Ascending aorta (tissue), 2 donors: ENCODE results near the gene SLC30A3. TPM values are rescaled to one million over a fixed set of nuclear protein-coding genes. Genes with fewer than 3 reads are reported as not detected.
A peak's percentile ranks its signal among the peaks of the same experiment; 100 is the strongest.

Experiments used
- DNase-seq, 2 donors: peaks; one replicate each; pipeline ENCODE4 v3.0.0-alpha.2; 2019; ENCODE audit warnings: low spot score in 2 of 2
- H3K27ac ChIP-seq, 2 donors: fragments of 200-600 bp; sonication (generic); one replicate each; pipeline ENCODE4 v1.5.1; 2016 to 2017; ENCODE audit warnings: mild to moderate bottlenecking in 1 of 2
- H3K27me3 ChIP-seq: fragments of 200-600 bp; sonication (generic); one replicate; pipeline ENCODE4 v1.5.1; 2017
- H3K36me3 ChIP-seq, 2 donors: fragments of 200-600 bp; sonication (generic); one replicate each; pipeline ENCODE4 v1.5.1; 2016
- H3K4me1 ChIP-seq, 2 donors: fragments of 200-600 bp; sonication (generic); one replicate each; pipeline ENCODE4 v1.5.1; 2016 to 2017; ENCODE audit warnings: mild to moderate bottlenecking in 1 of 2
- H3K4me3 ChIP-seq, 2 donors: fragments of 200-600 bp; sonication (generic); one replicate each; pipeline ENCODE4 v1.5.1; 2016 to 2017; ENCODE audit warnings: mild to moderate bottlenecking in 1 of 2
- H3K9me3 ChIP-seq, 2 donors: fragments of 200-600 bp; sonication (generic); one replicate each; pipeline ENCODE4 v1.5.1; 2016
- intact Hi-C: fragments of 100-400 bp; cut with DNase I; formaldehyde crosslinking; loops from one replicate; pipeline ENCODE4 v1.15.1; 2023
- total RNA-seq: library from RNA; depleted of rRNA; stranded (reverse); fragments of >200 nt; gene quantifications from one replicate; pipeline ENCODE4 v1.1.0, GENCODE V29; 2016
- TF ChIP-seq, protein P1 (sequence below), 3 experiments: fragments of 200-600 bp in 2 of 3; fragments of 450-650 bp in 1 of 3; sonication (generic) in 2 of 3; IDR thresholded peaks; one replicate each; pipeline ENCODE4 v1.5.1; 2016 to 2019; ENCODE audit warnings: antibody characterized with exemption in 3 of 3, mild to moderate bottlenecking in 1 of 3, moderate library complexity in 1 of 3

SLC30A3 gene
- total RNA-seq, 1 donor from 2014 or later: 7.6 TPM

- intact Hi-C loops: no loop called here
- peaks cover 19% of the 10 kb centered on the region for H3K27me3 ChIP-seq
- TF ChIP-seq, protein P1, sequence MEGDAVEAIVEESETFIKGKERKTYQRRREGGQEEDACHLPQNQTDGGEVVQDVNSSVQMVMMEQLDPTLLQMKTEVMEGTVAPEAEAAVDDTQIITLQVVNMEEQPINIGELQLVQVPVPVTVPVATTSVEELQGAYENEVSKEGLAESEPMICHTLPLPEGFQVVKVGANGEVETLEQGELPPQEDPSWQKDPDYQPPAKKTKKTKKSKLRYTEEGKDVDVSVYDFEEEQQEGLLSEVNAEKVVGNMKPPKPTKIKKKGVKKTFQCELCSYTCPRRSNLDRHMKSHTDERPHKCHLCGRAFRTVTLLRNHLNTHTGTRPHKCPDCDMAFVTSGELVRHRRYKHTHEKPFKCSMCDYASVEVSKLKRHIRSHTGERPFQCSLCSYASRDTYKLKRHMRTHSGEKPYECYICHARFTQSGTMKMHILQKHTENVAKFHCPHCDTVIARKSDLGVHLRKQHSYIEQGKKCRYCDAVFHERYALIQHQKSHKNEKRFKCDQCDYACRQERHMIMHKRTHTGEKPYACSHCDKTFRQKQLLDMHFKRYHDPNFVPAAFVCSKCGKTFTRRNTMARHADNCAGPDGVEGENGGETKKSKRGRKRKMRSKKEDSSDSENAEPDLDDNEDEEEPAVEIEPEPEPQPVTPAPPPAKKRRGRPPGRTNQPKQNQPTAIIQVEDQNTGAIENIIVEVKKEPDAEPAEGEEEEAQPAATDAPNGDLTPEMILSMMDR (IDR thresholded peaks at IDR 0.05): no peak
Observed at GRCh38 chr2:27264253-27264752, 1.5 kb upstream of the SLC30A3 start.

DNA sequence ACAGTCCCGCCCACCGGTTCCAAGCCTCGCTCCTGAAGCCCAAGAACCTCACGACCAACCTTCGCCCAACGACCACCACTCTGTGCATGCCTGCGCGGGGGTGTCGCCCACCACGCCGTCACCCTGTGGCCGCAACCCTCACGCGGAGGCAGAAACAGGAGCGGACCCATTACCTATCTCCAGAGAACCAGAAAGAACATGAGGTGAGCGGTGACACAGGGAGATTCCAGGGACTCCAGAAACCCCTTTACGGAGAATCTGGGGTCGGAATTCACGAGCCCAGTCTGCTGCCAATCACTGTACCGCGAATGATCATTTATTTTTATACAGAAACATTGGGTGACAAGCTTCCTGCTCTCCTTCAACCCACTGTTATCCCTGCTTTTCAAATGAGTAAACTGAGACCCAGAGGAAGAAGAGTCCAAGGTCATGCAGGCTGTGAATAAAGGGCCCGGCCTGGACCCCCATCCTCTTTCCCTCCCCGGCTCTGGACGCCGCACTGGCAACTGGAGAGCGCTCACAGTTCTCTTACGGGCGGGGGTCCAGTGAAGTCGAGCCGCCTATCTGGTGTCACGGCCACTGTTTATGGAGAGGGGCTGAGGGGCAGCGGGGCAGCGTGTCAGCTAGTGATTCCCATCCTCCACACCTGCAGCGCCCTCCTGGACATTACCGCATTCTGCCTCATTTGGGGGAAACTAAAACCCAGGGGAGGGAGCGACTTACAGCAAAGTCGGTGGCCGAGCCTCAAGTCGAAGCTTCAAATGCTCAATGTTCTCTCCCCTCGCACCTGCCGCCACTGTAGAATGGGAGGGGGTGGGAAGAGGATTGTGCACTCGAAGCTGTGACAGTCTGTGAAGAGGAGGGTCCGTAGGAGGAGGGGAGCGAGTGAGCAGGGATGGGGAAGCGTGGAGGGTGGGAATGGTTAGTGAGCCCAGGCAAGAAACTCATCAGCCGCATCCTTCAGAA, 723 bp upstream of the SLC30A3 start:
- DNase-seq: no peak
- peaks cover 19% of the 10 kb centered on the region for H3K27me3 ChIP-seq

More at GRCh38 chr2:27264253-27264752, 1.5 kb upstream of the SLC30A3 start:
- no peak for DNase-seq
- H3K9me3 ChIP-seq: no peaks in the 10 kb centered on the region
- no peaks in the 10 kb centered on the region for H3K36me3 ChIP-seq
- peak overlapping the region; percentile 43 to 67 for H3K4me3 ChIP-seq
- no peak overlapping the region for H3K27ac ChIP-seq
- H3K4me1 ChIP-seq: peaks cover 9 to 29% of the 10 kb centered on the region in 2 donors

GRCh38 chr2:27261926-27262298, 935 bp downstream of the SLC30A3 start:
- intact Hi-C loops: no loop called here
- no peak overlapping the region for H3K27ac ChIP-seq
- peaks cover 9 to 29% of the 10 kb centered on the region in 2 donors for H3K4me1 ChIP-seq
- no peaks in the 10 kb centered on the region for H3K36me3 ChIP-seq
- peaks cover 19% of the 10 kb centered on the region for H3K27me3 ChIP-seq
- DNase-seq: no peak
- TF ChIP-seq, protein P1 (IDR thresholded peaks at IDR 0.05): no peak
- no peaks in the 10 kb centered on the region for H3K9me3 ChIP-seq
- H3K4me3 ChIP-seq: peak overlapping the region; percentile 59 to 67

More for the DNA sequence above, 723 bp upstream of the SLC30A3 start:
- no peaks in the 10 kb centered on the region for H3K9me3 ChIP-seq
- peaks cover 9 to 29% of the 10 kb centered on the region in 2 donors for H3K4me1 ChIP-seq
- intact Hi-C loops: no loop called here
- TF ChIP-seq, protein P1 (IDR thresholded peaks at IDR 0.05): no peak
- peak overlapping the region; percentile 59 to 67 for H3K4me3 ChIP-seq
- no peaks in the 10 kb centered on the region for H3K36me3 ChIP-seq
- H3K27ac ChIP-seq: no peak overlapping the region

GRCh38 chr2:27261241-27261925, 1.5 kb downstream of the SLC30A3 start:
- no peaks in the 10 kb centered on the region for H3K9me3 ChIP-seq
- peak overlapping the region; percentile 59 to 67 for H3K4me3 ChIP-seq
- H3K27ac ChIP-seq: no peak overlapping the region
- TF ChIP-seq, protein P1 (IDR thresholded peaks at IDR 0.05): no peak
- H3K27me3 ChIP-seq: peaks cover 19% of the 10 kb centered on the region
- intact Hi-C loops: no loop called here
- DNase-seq: no peak
- peaks cover 9 to 29% of the 10 kb centered on the region in 2 donors for H3K4me1 ChIP-seq
- no peaks in the 10 kb centered on the region for H3K36me3 ChIP-seq

DNA sequence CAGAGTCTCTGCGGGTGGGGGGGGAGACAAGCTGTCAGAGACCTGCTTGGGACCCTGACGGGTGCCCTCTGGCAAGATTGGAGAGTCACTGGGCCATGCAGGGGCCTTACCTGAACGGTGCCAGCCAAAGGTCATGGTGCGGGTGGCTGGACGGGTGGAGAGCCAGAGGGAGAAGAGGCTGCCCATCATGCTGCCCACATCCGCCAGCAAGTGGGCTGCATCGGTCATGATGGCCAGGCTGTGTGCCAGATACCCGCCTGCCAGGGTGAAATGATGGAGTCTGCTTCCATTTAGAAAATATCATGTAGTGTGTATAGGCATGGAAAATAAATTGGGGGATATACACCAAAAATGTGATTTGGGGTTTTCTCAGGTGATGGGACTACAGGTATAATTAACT, 4.8 kb downstream of the SLC30A3 start:
- H3K9me3 ChIP-seq: no peaks in the 10 kb centered on the region
- H3K27me3 ChIP-seq: peaks cover 10% of the 10 kb centered on the region
- H3K4me3 ChIP-seq: no peak overlapping the region
- H3K36me3 ChIP-seq: no peaks in the 10 kb centered on the region
- TF ChIP-seq, protein P1 (IDR thresholded peaks at IDR 0.05): no peak
- no peak overlapping the region for H3K27ac ChIP-seq
- DNase-seq: no peak
- H3K4me1 ChIP-seq: peaks cover 12 to 15% of the 10 kb centered on the region in 2 donors
- intact Hi-C loops: no loop called here
